NOMO-1 treated with DMSO at 0.1 percent for 48 hours (cell line): ENCODE results near the gene YTHDF2.

Experiments
- DNase-seq: peaks from one replicate; lab custom pipeline; 2025; ENCODE audit not compliant: unreplicated experiment; lab: John Stamatoyannopoulos, UW

The YTHDF2 gene

DNA sequence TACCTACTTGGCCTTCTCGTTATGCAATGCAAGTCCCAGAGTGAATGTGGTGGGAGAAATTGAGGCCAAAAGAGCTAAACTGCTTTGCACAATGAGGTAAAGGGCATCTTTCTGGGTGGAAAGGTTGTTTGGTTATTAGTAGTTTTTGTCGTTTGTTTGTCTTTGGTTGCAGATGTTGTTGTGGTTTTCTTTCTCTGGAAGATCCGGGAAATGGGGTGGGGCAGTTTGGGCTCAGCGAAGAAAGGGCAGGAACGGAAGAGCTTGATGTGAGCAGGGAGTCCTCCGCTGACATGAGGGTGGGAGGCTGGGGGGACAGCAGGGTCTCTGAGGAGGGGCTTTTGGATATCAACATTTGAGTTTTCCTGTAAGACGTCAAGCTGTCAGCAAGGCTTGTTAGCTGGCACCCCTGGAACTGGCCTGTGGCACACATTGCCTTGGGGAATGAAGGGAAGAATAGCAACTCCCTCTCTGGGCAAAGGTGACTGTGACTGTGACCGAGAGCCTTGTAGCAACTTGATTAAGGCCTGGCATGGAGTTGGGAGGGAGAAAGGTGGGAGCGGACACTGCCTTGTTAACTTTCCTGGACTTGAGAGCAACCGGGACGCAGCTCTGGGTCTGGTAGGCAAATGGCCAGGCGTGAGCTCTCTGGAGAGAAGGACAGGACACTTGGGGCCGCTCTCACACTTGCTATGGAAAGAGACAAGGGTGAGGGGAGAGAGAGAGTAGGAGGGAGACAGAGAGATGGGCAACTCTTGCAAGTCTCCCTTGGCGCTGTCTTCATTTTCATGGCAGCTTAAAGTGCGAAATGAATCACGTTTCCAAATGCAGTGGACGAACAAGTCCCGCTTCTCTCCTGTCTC is 59.8 kb downstream of the YTHDF2 start:
- no peak for DNase-seq

DNA sequence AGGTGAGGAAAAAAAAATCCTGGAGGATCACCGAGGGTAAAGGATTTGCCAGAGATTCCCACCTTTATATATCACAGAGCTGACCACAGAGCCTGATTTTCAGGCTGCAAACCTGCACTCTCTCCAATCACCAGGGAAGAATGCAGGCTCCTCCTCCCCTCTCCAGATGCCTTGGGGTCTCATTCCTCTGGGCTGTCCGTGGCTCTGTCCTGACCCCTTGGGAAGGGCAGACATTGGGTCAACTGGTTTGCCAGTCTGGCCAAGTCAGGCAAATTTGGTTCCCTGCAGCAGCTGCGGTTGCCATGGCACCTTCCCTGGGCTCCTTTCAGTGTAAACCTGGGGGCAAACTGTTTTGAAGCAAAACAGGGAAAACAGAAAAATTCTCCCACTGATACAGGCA is 63.6 kb downstream of the YTHDF2 start:
- DNase-seq, result no peak

DNA sequence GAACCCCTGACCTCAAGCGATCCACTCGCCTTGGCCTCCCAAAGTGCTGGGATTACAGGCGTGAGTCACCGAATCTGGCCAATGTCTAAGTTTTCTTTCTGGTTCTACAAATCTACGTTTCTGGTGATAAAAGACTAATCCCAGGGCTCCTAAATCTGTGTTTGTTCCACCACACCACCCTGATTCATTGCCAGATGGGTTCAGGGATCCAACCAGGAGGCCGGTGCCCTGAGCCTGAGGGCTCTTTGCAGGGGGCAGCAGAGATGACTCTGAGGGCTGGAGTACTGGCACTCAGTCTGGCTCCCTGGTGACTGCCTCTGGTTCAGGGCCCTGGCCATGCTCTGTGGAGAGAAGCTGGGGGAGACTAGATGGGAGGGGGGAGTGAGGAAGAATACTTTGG is 64.7 kb downstream of the YTHDF2 start:
- DNase-seq, result no peak

DNA sequence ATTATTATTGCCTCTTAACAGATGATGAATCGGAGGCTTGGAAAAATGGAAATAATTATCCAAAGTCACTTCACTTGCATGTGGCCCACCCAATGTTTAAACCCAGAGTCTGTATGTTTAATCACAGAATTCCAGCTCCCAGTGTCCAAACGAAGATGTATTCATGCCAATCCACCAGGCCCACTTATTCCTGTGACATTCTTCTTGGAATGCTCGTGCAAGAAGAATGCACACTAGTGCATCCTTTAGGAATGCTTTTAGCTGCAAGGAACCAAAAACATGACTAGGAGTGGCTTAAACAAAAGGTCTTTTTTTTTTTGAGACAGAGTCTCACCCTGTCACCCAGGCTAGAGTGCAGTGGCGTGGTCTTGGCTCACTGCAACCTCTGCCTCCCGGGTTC is 66.3 kb downstream of the YTHDF2 start:
- no peak for DNase-seq

DNA sequence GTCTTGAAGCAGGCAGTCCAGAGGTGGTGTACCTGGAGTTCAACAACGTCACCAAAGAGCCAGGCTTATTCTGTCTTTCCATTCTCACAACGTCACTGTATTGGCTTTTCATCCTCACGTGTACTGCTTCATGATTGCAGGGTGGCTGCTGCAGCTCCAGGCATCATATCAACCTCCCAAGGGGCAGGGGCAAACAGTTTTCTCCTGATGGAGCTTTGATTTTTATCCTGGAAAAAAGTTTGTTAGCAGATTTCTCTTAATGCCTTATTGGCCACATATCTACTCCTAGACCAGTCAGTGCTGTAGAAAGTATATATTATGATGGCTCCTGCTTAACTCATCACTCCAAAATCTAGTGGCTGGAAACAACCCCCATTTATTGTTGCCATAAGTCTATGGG is 66.9 kb downstream of the YTHDF2 start:
- no peak for DNase-seq

DNA sequence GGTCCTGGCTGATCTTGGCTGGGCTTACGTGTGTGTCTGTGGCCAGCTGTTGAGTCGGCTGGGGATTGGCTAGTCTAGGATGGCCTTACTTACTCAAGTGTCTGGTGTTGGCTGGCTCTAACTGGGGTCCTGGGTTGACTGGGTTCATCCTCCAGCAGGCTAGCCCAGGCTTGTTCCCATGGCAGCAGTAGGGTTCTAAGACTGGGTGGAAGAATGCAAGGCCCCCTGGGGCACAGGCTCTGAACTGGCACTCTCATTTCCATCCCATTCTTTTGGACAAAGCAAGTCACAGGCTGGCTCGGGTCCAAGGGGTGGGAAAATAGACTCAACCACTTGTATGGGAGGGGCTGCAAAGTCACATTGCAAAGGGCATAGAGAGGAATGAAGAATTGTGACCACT is 67.3 kb downstream of the YTHDF2 start:
- no peak for DNase-seq

DNA sequence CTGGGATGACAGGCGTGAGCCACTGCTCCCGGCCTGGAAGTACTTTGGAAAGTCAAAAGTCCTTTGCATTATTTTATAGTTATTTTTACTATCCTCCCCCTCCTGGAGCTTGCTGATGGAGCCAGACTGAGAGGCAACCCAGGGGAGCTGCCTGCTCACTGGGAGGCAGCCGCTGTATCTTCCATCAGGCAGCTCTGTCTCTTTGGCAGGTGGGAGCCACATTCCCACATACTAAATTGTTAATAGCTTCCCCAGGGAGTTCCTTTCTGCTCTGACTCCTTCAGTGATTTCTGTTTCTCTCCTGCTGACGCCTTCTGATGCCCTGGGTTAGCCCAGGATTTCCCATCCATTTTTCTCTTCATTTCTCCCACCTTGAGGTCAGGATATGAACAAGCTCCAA is 70.3 kb downstream of the YTHDF2 start:
- no peak for DNase-seq

DNA sequence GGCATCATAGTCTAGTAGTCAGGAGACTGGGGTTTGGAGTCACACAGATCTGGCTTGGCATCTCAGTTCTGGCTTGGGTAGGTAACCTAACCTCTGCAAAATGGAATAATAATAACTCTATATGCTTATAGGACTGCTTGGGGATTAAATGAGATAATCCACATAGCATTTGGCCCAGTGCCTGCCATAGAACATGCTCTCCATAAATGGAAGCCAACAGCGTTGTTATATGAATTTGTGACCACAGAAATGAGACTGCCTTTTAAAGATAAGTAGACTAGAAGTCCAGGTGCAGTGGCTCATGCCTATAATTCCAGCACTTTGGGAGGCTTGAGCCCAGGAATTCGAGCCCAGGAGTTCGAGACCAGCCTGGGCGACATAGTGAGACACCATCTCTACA is 71.2 kb downstream of the YTHDF2 start:
- DNase-seq, result no peak

DNA sequence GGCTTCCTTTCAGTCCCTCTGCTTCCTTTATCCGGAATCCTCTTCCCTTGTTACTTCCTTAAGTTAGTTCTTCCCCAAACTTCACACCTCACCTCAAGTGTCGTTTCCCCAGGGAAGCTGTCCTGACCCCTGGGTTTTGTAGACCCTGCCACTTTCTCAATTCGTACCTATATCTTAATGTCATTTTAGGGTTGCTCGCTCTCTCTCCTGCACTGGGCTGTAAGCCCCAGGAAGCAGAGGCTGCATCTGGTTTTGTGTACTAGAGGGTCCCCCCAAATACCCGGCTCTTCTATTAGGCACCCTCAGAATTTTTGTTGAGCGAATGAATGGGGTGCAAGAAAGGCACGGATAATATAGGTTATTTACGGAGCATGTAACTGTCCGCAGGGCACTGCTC is 74.6 kb downstream of the YTHDF2 start:
- DNase-seq, result no peak

DNA sequence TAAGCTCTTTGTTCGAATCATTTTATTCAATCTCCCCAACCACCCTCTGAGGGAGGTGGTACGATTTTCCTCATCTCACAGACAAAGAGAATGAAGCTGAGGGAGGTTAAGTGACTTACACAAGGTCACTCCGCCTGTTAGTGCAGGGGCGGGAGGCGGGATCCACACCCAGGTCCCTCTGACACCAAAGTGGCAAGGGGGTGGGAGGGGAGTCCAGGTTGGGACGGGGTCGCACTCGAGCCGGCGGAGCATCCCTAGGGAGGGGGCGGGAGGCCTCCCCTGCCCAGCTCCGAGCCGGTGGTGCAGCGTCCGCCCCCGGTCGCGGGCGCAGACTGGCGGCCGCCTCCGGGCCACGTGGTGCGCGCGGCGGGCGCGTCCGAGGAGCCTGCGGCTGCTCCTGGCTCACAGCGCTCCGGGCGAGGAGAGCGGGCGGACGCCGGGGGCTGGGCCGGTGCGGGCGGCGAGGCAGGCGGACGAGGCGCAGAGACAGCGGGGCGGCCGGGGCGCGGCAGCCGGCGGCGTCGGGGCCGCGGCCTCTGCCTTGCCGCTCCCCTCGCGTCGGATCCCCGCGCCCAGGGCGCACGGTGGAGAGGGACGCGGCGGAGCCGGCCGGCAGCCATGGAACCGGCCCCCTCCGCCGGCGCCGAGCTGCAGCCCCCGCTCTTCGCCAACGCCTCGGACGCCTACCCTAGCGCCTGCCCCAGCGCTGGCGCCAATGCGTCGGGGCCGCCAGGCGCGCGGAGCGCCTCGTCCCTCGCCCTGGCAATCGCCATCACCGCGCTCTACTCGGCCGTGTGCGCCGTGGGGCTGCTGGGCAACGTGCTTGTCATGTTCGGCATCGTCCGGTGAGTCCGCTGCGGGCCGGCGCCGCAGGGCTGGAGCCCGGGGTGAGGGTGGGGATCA is 75.3 kb downstream of the YTHDF2 start, which contains the start of gene OPRD1:
OPRD1 (plus strand) TSS at position 405 of the 903 bp plus-strand sequence; CDS start at position 619, 214 bp downstream.
- DNase-seq, result no peak

DNA sequence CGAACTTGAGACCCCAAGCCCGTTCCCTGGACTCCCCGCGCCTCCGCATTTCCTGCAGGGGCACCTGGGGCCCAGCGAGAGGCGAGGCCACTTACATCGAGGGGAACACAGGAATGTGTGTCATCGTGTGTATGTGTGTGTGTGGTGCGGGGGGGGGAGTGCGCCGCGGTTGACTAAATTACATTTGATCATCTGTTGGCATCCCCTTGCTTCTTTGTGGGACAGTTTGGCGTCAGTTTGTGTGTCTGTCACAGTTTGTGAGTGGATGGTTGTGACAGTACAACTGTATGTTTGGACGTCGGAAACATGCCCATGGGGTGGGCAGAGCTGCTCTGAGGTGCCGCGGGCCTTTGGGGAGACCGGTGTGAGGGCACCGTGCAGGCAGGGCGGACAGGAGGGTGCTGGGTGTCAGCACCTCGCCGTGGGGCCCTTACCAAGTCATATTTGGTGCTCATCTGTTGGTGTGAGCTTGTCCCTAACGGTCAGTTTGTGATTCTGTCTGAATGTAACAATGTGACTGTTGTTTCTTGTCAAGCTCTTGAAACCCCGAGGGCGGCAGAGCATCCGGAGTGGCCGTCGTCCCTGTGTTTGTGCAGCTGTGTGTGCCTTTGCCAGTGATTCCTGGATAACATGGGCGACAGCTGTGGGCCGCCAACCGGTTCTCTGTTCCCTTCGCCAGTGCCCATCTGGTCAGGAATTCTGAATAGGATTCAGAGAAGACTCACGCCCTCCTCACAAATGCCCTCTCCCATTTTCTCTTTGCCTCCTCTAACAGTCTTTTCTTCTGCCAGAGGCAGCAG is 76.1 kb downstream of the YTHDF2 start:
- no peak for DNase-seq

DNA sequence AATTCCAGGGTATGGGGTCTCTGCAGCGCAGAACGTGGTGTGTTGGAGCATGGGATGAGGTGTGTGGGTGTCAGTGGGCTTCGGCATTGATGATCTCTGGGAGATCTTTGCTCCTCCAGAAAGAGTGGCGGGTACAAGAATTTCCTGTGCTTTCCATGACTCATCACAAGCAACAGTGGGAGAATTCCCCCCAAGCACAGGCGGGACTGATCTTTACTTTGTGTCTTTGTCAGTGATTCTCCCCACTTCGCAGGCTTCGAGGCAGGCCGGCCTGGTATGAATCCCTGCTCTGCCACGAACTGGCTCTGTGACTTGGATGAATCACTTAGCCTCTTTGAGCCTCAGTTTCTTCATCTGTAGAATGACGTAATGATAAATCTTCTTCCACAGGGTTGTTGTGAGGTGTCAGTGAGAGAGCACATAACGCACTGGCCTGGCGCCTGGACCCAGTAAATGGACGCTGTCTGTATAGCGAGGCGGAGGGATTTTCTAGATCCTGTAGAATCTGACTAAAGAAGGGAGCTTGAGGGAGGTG is 77.3 kb downstream of the YTHDF2 start:
- no peak for DNase-seq

DNA sequence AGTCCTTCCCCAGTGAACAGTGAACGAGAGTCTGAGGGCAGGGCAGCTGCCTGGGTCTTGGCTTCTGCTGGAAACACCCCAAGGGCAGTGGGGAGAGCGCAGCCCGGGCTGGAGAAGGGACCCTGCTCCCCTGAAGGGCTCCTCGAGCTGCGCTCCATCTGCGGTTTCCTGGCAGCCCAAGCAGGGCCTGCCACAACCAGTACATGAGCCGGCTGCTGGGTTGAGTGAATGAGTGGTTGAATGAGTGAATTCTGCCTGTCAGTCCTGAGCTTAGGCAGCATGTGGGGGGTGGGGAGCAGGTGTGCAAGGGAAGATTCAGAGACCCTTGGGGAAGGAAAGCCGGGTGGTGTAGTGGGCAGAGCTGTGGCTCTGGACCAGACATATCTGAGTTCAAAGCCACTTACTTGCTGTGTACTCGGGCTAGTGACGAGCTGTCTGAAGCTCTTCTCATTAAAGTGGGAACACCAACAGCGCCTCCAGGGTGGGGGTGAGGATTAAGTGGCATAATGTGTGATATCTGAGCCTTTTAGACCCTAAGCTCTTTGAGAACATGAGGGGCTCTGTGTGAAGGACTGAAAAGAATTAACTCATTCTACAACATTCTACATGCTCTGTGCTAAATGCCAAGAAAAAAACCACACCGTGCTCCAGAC is 78.9 kb downstream of the YTHDF2 start:
- no peak for DNase-seq

DNA sequence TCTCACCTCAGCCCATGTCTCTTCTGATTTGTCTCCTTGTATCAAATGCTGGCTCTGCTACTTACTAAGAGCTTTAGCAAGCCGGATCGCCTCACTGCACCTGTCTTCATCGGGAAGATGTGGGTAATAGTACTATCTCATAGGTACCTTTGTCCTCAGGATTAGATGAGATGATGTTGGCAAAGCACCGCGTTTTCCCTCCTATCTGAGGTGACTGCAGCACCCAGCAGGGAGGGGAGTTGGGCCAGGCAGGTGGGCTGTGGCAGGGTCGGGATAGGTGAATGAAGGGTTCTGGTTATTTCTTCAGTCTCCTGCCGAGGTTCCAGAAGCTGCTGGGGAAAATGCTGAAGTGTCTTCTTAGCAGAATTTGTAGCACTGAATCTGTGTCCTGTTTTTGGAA is 80.4 kb downstream of the YTHDF2 start:
- DNase-seq, result no peak

DNA sequence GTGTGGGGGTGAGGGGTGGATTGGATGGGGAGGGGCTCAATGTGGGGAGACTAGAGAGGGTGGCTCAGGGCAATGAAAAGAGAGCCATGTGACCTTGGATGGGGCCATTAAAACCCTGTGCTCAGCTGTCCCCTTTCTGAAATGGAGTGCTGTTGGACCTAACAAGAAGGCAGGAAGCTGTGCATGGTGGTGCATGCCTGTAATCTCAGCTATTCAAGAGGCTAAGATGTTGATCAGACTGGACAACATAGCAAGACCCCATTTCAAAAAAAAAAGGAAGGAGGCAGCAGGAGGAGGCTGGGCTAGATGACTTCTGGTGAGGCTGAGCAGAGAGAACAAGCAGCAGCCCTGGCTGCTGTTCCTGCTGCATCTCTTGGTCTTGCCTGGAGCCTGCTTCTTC is 82.3 kb downstream of the YTHDF2 start:
- no peak for DNase-seq
